ENCODE measurements around the gene MEI1. TPM values are rescaled to one million over a fixed set of nuclear protein-coding genes. Genes with fewer than 3 reads are reported as not detected.
A peak's percentile ranks its signal among the peaks of the same experiment; 100 is the strongest.

MEI1 gene
- total and polyA plus RNA-seq, 9 of the 15 experiments (the other 6 are each of a cell fraction or from before 2014, with no cell fraction given): 0.08 to 0.68 (median 0.18) TPM; not detected in 2

- TF ChIP-seq ARID1B (IDR thresholded peaks at IDR 0.05) (peak; percentile 99), EP300 (IDR thresholded peaks at IDR 0.05; ENCODE audit: low read length) (peak; percentile 97), ZNF436 (CRISPR knock-in tag; IDR thresholded peaks at IDR 0.05) (no peak), ETV6 (IDR thresholded peaks at IDR 0.05; ENCODE audit: borderline replicate concordance in 1 of 2, low read depth in 2 of 2, low read length in 1 of 2) (no peak), ETV6 (CRISPR knock-in tag; IDR thresholded peaks at IDR 0.05; ENCODE audit: borderline replicate concordance) (no peak), MXD1 (CRISPR knock-in tag; IDR thresholded peaks at IDR 0.05; ENCODE audit: borderline replicate concordance, poor library complexity, severe bottlenecking) (no peak), VEZF1 (CRISPR knock-in tag; IDR thresholded peaks at IDR 0.05) (peak; percentile 75), ZNF311 (CRISPR knock-in tag; IDR thresholded peaks at IDR 0.05) (peak; percentile 50; the same call in 1 of the 2 replicates), NR2F6 (CRISPR knock-in tag; IDR thresholded peaks at IDR 0.05) (no peak), TGIF2 (CRISPR knock-in tag; IDR thresholded peaks at IDR 0.05) (no peak), ZNF143 (CRISPR knock-in tag; IDR thresholded peaks at IDR 0.05) (no peak), RBM17 (IDR thresholded peaks at IDR 0.05; ENCODE audit: borderline replicate concordance, low read depth, low read length) (no peak), ZNF518B (CRISPR knock-in tag; IDR thresholded peaks at IDR 0.05) (no peak), COPS2 (conservative IDR thresholded peaks at IDR 0.05) (no peak), PHF21A (IDR thresholded peaks at IDR 0.05; ENCODE audit: borderline replicate concordance, low read depth) (no peak), JUNB (CRISPR knock-in tag; conservative IDR thresholded peaks at IDR 0.05) (no peak), RBM14 (IDR thresholded peaks at IDR 0.05; ENCODE audit: borderline replicate concordance, insufficient read depth, low read depth, low read length) (no peak), ZNF280A (IDR thresholded peaks at IDR 0.05; ENCODE audit: low read depth, partially characterized antibody) (no peak), ZFP1 (CRISPR knock-in tag; IDR thresholded peaks at IDR 0.05) (no peak)
Measured at GRCh38 chr22:41845380-41846267, 146.3 kb downstream of the MEI1 start (continued).

All from K562 (cell line).